ENCODE measurements around the gene TMPRSS3.

The TMPRSS3 gene

GRCh38 chr21:42350318-42350910 lies 45.4 kb downstream of the TMPRSS3 start:
- DNase-seq (ENCODE audit: low read depth): no peak

- DNase-seq (ENCODE audit: low read depth): no peak
Observed at GRCh38 chr21:42349420-42350317, 46.2 kb downstream of the TMPRSS3 start.

GRCh38 chr21:42348762-42349161 lies 47.1 kb downstream of the TMPRSS3 start:
- DNase-seq (ENCODE audit: low read depth): no peak

- DNase-seq (ENCODE audit: low read depth): no peak
Observed at GRCh38 chr21:42347601-42348327, 48.1 kb downstream of the TMPRSS3 start.

GRCh38 chr21:42346866-42347600 lies 48.8 kb downstream of the TMPRSS3 start:
- no peak for DNase-seq (ENCODE audit: low read depth)

- DNase-seq (ENCODE audit: low read depth): no peak
Observed at GRCh38 chr21:42346441-42346840, 49.4 kb downstream of the TMPRSS3 start.

- DNase-seq (ENCODE audit: low read depth): no peak
Observed at GRCh38 chr21:42344631-42345030, 51.2 kb downstream of the TMPRSS3 start.

GRCh38 chr21:42343963-42344510 lies 51.8 kb downstream of the TMPRSS3 start:
- DNase-seq (ENCODE audit: low read depth): no peak

GRCh38 chr21:42343556-42343955 lies 52.3 kb downstream of the TMPRSS3 start:
- DNase-seq (ENCODE audit: low read depth): no peak

GRCh38 chr21:42343101-42343500 lies 52.8 kb downstream of the TMPRSS3 start:
- DNase-seq (ENCODE audit: low read depth): no peak

- no peak for DNase-seq (ENCODE audit: low read depth)
Observed at GRCh38 chr21:42341776-42342542, 53.9 kb downstream of the TMPRSS3 start.

GRCh38 chr21:42340187-42341050 lies 55.4 kb downstream of the TMPRSS3 start:
- no peak for DNase-seq (ENCODE audit: low read depth)

- DNase-seq (ENCODE audit: low read depth): no peak
Observed at GRCh38 chr21:42338729-42339715, 56.8 kb downstream of the TMPRSS3 start.

GRCh38 chr21:42337830-42338728 lies 57.8 kb downstream of the TMPRSS3 start:
- peak; percentile 4 for DNase-seq (ENCODE audit: low read depth)

- DNase-seq (ENCODE audit: low read depth): no peak
Observed at GRCh38 chr21:42337276-42337675, 58.6 kb downstream of the TMPRSS3 start.

- no peak for DNase-seq (ENCODE audit: low read depth)
Observed at GRCh38 chr21:42336054-42336453, 59.8 kb downstream of the TMPRSS3 start.

GRCh38 chr21:42332557-42333317 lies 63.1 kb downstream of the TMPRSS3 start:
- no peak for DNase-seq (ENCODE audit: low read depth)
